Erythroblast (primary cell): ENCODE results near the gene LMNTD2.

Experiments
- GATA1 ChIP-seq: IDR thresholded peaks from 2 replicates; pipeline ENCODE4 v1.6.1; 2011; ENCODE audit warnings: low read depth, mild to moderate bottlenecking, control low read depth, low read length, moderate library complexity
- POLR2A ChIP-seq: IDR thresholded peaks from 2 replicates; pipeline ENCODE4 v1.6.1; 2011; ENCODE audit warnings: mild to moderate bottlenecking, low read length

DNA sequence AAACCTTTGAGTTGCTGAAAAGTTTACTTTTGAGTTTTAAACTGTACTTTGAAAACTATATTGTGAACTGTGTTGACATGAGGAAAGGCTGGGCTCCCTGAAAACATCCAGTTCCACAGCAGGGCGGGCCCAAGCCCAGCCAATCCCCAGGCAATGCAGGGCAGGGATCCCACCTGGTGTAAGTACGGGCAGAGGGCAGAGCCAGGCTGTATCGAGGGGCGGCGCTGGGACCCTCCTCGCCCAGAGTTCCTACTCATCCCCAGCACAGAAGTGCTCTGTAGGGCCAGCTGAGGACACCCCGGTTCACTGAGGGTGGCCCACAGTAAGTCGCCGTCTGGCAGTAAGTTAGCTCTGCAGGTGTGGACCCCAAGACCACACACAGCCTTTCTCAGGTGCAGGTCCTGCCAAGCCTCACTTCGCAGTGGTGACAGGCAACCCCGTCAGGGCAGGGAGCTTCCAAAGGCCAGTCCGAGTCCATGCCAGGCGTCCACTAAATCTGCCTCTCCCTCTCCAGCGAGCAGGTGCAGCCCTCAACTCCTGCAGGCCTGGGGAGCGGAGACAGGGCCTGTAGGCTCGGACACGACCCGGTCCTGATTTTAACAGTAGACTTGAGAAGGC is 6.6 kb upstream of the LMNTD2 start:
- no peak for TF ChIP-seq POLR2A
- TF ChIP-seq GATA1 = no peak
